Heart right ventricle (tissue), 16 donors: ENCODE results near the gene NEUROG2. TPM values are rescaled to one million over a fixed set of nuclear protein-coding genes. Genes with fewer than 3 reads are reported as not detected.
"Not testable (repeated sequence)": the region's sequence is repeated elsewhere in the genome, so short reads cannot be mapped to it uniquely, and the experiment has no call there.

ENCODE experiments used
- ATAC-seq, 8 donors: fragments of 200-7000 bp; cut with Tn5 transposase; one replicate each; pipeline ENCODE4 v1.9.1; 2020; ENCODE audit warnings: mild to moderate bottlenecking in 8 of 8, moderate library complexity in 8 of 8, moderate number of reproducible peaks in 1 of 8
- DNase-seq, 2 donors: peaks; one replicate each; pipeline ENCODE4 v3.0.0-alpha.2; 2020
- H3K27ac ChIP-seq, 10 donors: fragments of 200-600 bp; sonication (generic) in 2 of 10; one replicate each; pipeline versions ENCODE4 v1.5.0 to v1.8.0; 2020 to 2022; ENCODE audit warnings: mild to moderate bottlenecking in 3 of 10
- H3K27me3 ChIP-seq, 7 donors: fragments of 200-600 bp; one replicate each; pipeline ENCODE4 v1.8.0; 2021 to 2022; ENCODE audit warnings: mild to moderate bottlenecking in 2 of 7
- H3K36me3 ChIP-seq, 9 donors: fragments of 200-600 bp; sonication (generic) in 1 of 9; one replicate each; pipeline versions ENCODE4 v1.5.0 to v1.8.0; 2020 to 2022; ENCODE audit warnings: mild to moderate bottlenecking in 2 of 9
- H3K4me1 ChIP-seq, 9 donors: fragments of 200-600 bp; sonication (generic) in 1 of 9; one replicate each; pipeline versions ENCODE4 v1.5.0 to v1.8.0; 2020 to 2022; ENCODE audit warnings: mild to moderate bottlenecking in 4 of 9
- H3K4me3 ChIP-seq, 10 donors: fragments of 200-600 bp; sonication (generic) in 2 of 10; one replicate each; pipeline versions ENCODE4 v1.5.0 to v1.8.0; 2020 to 2022; ENCODE audit warnings: mild to moderate bottlenecking in 7 of 10, moderate library complexity in 2 of 10
- H3K9me3 ChIP-seq, 11 donors: fragments of 200-600 bp in 10 of 11; sonication (generic) in 2 of 11; one replicate each; pipeline versions ENCODE4 v1.5.0 to v1.8.0; 2013 to 2022; ENCODE audit warnings: mild to moderate bottlenecking in 2 of 11, control low read depth in 1 of 11, moderate library complexity in 1 of 11
- CTCF ChIP-seq, 9 donors: fragments of 200-600 bp; sonication (generic) in 2 of 9; IDR thresholded peaks; one replicate each; pipeline versions ENCODE4 v1.5.0 to v1.8.0; 2021 to 2022; ENCODE audit warnings: antibody characterized with exemption in 9 of 9, mild to moderate bottlenecking in 5 of 9, moderate library complexity in 1 of 9
- WGBS, 2 donors: extraction: QIAGEN DNeasy Blood & Tissue Kit; methylation state at CpG; one replicate each; pipeline ENCODE4 v1.1.7; 2013; ENCODE audit warnings: inconsistent platforms in 1 of 2; 5-methylcytosine and 5-hydroxymethylcytosine counted together
- intact Hi-C, 10 donors: fragments of 100-400 bp; cut with DNase I; formaldehyde crosslinking; loops; one replicate each; pipeline versions ENCODE4 v1.11.1 to v1.14.2; 2022
- polyA plus RNA-seq, 2 donors: library from polyadenylated mRNA; stranded (reverse); fragments of 200-250 nt; gene quantifications; one replicate each; pipeline ENCODE4 v1.2.3, GENCODE V29; 2013
- total RNA-seq, 10 donors: library from RNA; stranded (reverse); fragmentation: NEBNext Ultra II Directional in 3 of 10; extraction: Animal tissue kit (Norgen Biotek cat#: 25700) in 3 of 10; gene quantifications; one replicate each; pipeline versions ENCODE4 v1.2.1 to v1.2.4, GENCODE V29; 2021 to 2023
- donor health status: Arrhythmogenic right ventricular cardiomyopathy.
- donor health status: ischemic (EF 13 %, LVEDD 7.1; RV severe dilation, severe dysfunction).
- donor health status: healthy with polysubstance abuse.
- donor health status: DM: no; HTN: yes; CAD: no.
- donor health status: DM: no; HTN: no; CAD: no.
- donor health status: ischemic (EF 25% LVEDD 6.9; RV normal size, moderate dysfunction).
- donor health status: ischemic (EF 25% LVEDD 5.7; RV mildly dilated, moderate dysfunction).
- donor health status: healthy.
- donor health status: DM: yes; HTN: yes; CAD: no.
- donor health status: Ischemic cardiomyopathy.
- donor health status: ischemic (EF 35%, LVEDD 5.7; RV mildly dilated, moderate dysfunction).
- donor health status: nonischemic (EF 11% LVEDD 7.7; RV severe dilation, severe dysfunction).
- donor health status: DM: yes; HTN: yes; CAD: no.
- donor health status: PGD.
- donor health status: ischemic (EF 29% LVEDD 5.4; RV normal size, mild dysfunction).
- donor health status: nonischemic (EF 23%, LVEDD 6.1; RV moderate dilation, normal function).

The NEUROG2 gene
- total and polyA plus RNA-seq, 12 donors, result not detected

GRCh38 chr4:112523764-112524505 is 8.0 kb upstream of the NEUROG2 start:
- peak; percentile 58 to 83 (median 74) for ATAC-seq
- peak; percentile 45 to 84 (median 69) for TF ChIP-seq CTCF (IDR thresholded peaks at IDR 0.05)
- H3K27me3 ChIP-seq, result peaks cover 31 to 94% (median 84%) of the 10 kb centered on the region in 7 donors

GRCh38 chr4:112523008-112523721 is 7.2 kb upstream of the NEUROG2 start:
- intact Hi-C loops, result loop anchor here in 8 of 10 donors (5.0 to 10.0 kb wide), 2 partner anchors 196 to 198 kb away; no protein-coding TSS in a partner anchor
- H3K27me3 ChIP-seq, result peaks cover 39 to 97% (median 90%) of the 10 kb centered on the region in 7 donors
- WGBS, 2 donors, result 3 to 4% methylated on average over 37 of the region's 37 CpGs

More at GRCh38 chr4:112523764-112524505, 8.0 kb upstream of the NEUROG2 start:
- peak in 1 of 2 donors; percentile 65 for DNase-seq
- H3K36me3 ChIP-seq, result no peaks in the 10 kb centered on the region
- H3K9me3 ChIP-seq, result no peaks in the 10 kb centered on the region
- peaks cover 0 to 30% (median 17%) of the 10 kb centered on the region in 9 donors for H3K4me1 ChIP-seq
- H3K4me3 ChIP-seq, result peak overlapping the region in 7 of 10 donors; percentile 30 to 51 (median 39)
- WGBS, 2 donors, result 3% methylated on average over 46 of the region's 46 CpGs
- intact Hi-C loops, result loop anchor here (2.0 to 10.0 kb wide), 4 partner anchors 195 to 199 kb away; no protein-coding TSS in a partner anchor
- no peak overlapping the region for H3K27ac ChIP-seq

GRCh38 chr4:112522431-112522830 is 6.5 kb upstream of the NEUROG2 start:
- intact Hi-C loops, result loop anchor here in 8 of 10 donors (5.0 to 10.0 kb wide), 2 partner anchors 195 to 198 kb away; no protein-coding TSS in a partner anchor
- not testable (repeated sequence) for ATAC-seq, H3K36me3 ChIP-seq, H3K9me3 ChIP-seq, H3K27ac ChIP-seq, DNase-seq
- H3K4me1 ChIP-seq, result peaks cover 0 to 37% (median 18%) of the 10 kb centered on the region in 9 donors
- peaks cover 41 to 100% (median 94%) of the 10 kb centered on the region in 7 donors for H3K27me3 ChIP-seq
- peak overlapping the region in 1 of 10 donors; percentile 49 for H3K4me3 ChIP-seq
- 11 to 13% methylated on average over 17 of the region's 17 CpGs for WGBS, 2 donors

More at GRCh38 chr4:112523008-112523721, 7.2 kb upstream of the NEUROG2 start:
- Histone ChIP-seq H3K36me3 (no peaks in the 10 kb centered on the region), H3K9me3 (no peaks in the 10 kb centered on the region), H3K27ac (no peak overlapping the region), H3K4me3 (peak overlapping the region in 7 of 10 donors; percentile 30 to 51 (median 39)), H3K4me1 (peaks cover 0 to 30% (median 17%) of the 10 kb centered on the region in 9 donors)
- ATAC-seq, result peak in 1 of 8 donors; percentile 33
- TF ChIP-seq CTCF (IDR thresholded peaks at IDR 0.05), result peak in 1 of 9 donors; percentile 25
- no peak for DNase-seq

- DNase-seq (no peak), ATAC-seq (no peak)
- H3K9me3 ChIP-seq, result no peaks in the 10 kb centered on the region
- TF ChIP-seq CTCF (IDR thresholded peaks at IDR 0.05), result no peak
- H3K4me3 ChIP-seq, result no peak overlapping the region
- H3K36me3 ChIP-seq, result no peaks in the 10 kb centered on the region
- H3K27me3 ChIP-seq, result peaks cover 48 to 100% (median 98%) of the 10 kb centered on the region in 7 donors
- WGBS, 2 donors, result 4 to 7% methylated on average over 30 of the region's 30 CpGs
- no peak overlapping the region for H3K27ac ChIP-seq
- intact Hi-C loops, result loop anchor here in 8 of 10 donors (5.0 to 10.0 kb wide), 2 partner anchors 194 to 197 kb away; no protein-coding TSS in a partner anchor
- peaks cover 0 to 47% (median 28%) of the 10 kb centered on the region in 9 donors for H3K4me1 ChIP-seq
Measured at GRCh38 chr4:112521123-112522023, 5.4 kb upstream of the NEUROG2 start.
